ENCODE measurements around the gene ABCC1. TPM values are rescaled to one million over a fixed set of nuclear protein-coding genes. Genes with fewer than 3 reads are reported as not detected.

Gene ABCC1
- total RNA-seq, 1 donor from 2014 or later = 7.2 TPM

- DNase-seq (ENCODE audit: low read depth) = no peak
These were observed 69.3 kb downstream of the ABCC1 start for GRCh38 chr16:16018705-16019104.

- peak; percentile 38 for DNase-seq (ENCODE audit: low read depth)
These were observed 70.1 kb downstream of the ABCC1 start for GRCh38 chr16:16019488-16019887.

- DNase-seq (ENCODE audit: low read depth) = no peak
These were observed 70.9 kb downstream of the ABCC1 start for GRCh38 chr16:16020291-16020690.

- no peak for DNase-seq (ENCODE audit: low read depth)
These were observed 71.6 kb downstream of the ABCC1 start for GRCh38 chr16:16021020-16021419.

- no peak for DNase-seq (ENCODE audit: low read depth)
These were observed 72.2 kb downstream of the ABCC1 start for GRCh38 chr16:16021646-16021987.

GRCh38 chr16:16021988-16022682, 72.7 kb downstream of the ABCC1 start:
- peak; percentile 99 for DNase-seq (ENCODE audit: low read depth)

- DNase-seq (ENCODE audit: low read depth) = no peak
These were observed 73.3 kb downstream of the ABCC1 start for GRCh38 chr16:16022683-16023064.

- no peak for DNase-seq (ENCODE audit: low read depth)
These were observed 76.0 kb downstream of the ABCC1 start for GRCh38 chr16:16025214-16025968.

GRCh38 chr16:16027728-16028310, 78.4 kb downstream of the ABCC1 start:
- no peak for DNase-seq (ENCODE audit: low read depth)

GRCh38 chr16:16028311-16028999, 79.0 kb downstream of the ABCC1 start:
- DNase-seq (ENCODE audit: low read depth) = no peak

GRCh38 chr16:16029431-16030011, 80.1 kb downstream of the ABCC1 start:
- no peak for DNase-seq (ENCODE audit: low read depth)

GRCh38 chr16:16030449-16030848, 81.0 kb downstream of the ABCC1 start:
- no peak for DNase-seq (ENCODE audit: low read depth)

GRCh38 chr16:16031401-16031800, 82.0 kb downstream of the ABCC1 start:
- no peak for DNase-seq (ENCODE audit: low read depth)

GRCh38 chr16:16032271-16032979, 83.0 kb downstream of the ABCC1 start:
- no peak for DNase-seq (ENCODE audit: low read depth)

GRCh38 chr16:16033208-16033717, 83.8 kb downstream of the ABCC1 start:
- no peak for DNase-seq (ENCODE audit: low read depth)

- DNase-seq (ENCODE audit: low read depth) = no peak
These were observed 87.0 kb downstream of the ABCC1 start for GRCh38 chr16:16036359-16036792.

- no peak for DNase-seq (ENCODE audit: low read depth)
These were observed 88.1 kb downstream of the ABCC1 start for GRCh38 chr16:16037521-16037920.

- DNase-seq (ENCODE audit: low read depth) = no peak
These were observed 88.6 kb downstream of the ABCC1 start for GRCh38 chr16:16037970-16038369.

GRCh38 chr16:16038950-16039349, 89.5 kb downstream of the ABCC1 start:
- no peak for DNase-seq (ENCODE audit: low read depth)

GRCh38 chr16:16041196-16041892, 91.9 kb downstream of the ABCC1 start:
- no peak for DNase-seq (ENCODE audit: low read depth)

Data from myocyte (in vitro differentiated cells).